Right forelimb (tissue), 1 donor: Measurements from ENCODE around the gene FAM241A.
"Not testable (repeated sequence)": the region's sequence is repeated elsewhere in the genome, so short reads cannot be mapped to it uniquely, and the experiment has no call there.

Experiments
- DNase-seq: peaks from one replicate; pipeline ENCODE4 v3.0.0-alpha.2; 2018

Gene FAM241A

DNA sequence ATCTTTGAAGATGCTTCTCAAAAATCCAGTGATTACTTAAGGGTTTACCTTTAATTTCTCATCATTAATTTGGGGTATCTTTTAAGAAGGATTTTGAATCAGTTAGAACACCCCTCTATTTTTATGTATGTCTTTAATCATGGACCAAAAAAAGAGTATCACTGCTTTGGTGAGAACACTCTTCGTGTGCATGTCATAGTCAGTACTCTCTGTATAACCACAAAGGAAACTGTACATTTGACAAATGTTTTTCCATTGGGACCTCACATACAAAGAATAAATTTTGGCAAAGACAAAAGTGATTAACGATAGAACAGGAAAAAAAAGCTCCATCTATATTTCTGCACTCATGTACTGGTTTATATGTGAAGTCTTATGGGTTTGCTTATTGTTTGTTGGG, 31.3 kb downstream of the FAM241A start:
- DNase-seq: no peak

DNA sequence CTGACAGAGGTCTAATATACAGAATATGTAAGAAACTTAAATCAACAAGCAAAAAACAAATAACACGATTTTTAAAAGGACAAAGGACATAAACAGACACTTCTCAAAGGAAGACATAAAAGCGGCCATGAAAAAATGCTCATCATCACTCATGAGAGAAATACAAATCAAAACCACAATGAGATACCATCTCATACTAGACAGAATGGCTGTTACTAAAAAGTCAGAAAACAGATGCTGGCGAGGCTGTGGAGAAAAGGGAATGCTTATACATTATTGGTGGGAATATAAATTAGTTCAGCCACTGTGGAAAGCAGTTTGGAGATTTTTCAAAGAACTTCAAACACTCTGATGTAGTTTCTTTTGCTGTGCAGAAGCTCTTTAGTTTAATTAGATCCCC, 33.5 kb downstream of the FAM241A start:
- not testable (repeated sequence) for DNase-seq

DNA sequence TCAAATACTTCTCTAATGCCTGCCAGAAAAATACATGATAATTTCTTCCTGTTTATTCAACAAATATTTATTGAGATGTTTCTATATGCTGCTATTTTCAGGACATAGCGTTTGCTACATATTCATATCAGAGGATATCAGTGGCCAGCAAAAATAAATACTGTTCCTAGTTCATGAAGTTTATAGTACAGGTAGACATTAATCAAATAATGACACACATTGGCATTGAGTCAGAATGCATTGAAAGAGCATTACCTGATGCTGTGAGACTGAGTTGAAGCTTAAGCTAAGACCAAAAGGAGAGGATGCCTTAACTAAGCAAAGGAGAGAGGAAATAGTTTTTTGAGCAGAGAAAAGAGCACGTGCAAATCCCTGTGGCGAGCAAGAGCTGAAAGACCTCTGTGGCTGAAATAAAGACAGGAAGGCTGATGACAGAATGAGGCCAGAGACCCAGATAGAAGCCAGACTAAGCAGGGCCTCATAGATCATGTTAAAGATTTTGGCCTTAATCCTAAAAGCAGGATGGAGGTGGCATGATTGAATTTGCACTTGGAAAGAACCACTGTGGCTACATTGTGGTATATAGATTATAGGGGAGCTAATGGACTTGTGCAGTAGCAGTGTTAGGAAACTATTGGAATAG, 36.2 kb downstream of the FAM241A start:
- DNase-seq: no peak

DNA sequence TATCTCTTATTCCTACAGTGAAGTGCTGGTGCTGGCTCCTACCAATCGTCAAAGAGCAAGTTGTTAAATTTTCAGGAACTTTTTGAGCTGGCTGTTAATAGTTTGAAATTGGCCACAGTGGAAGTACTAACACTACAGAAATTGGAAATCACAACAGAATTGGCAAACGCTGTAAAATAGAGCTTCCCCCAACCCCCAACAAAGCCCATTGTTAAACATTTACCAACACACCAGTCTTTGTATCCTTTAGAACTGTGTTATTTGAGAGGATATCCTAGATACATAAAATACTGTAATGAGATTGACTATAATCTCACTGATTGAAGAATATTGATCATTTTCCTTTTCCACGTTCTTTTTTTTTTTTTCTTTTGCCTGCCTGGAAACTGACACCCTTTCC, 37.4 kb downstream of the FAM241A start:
- DNase-seq: no peak

DNA sequence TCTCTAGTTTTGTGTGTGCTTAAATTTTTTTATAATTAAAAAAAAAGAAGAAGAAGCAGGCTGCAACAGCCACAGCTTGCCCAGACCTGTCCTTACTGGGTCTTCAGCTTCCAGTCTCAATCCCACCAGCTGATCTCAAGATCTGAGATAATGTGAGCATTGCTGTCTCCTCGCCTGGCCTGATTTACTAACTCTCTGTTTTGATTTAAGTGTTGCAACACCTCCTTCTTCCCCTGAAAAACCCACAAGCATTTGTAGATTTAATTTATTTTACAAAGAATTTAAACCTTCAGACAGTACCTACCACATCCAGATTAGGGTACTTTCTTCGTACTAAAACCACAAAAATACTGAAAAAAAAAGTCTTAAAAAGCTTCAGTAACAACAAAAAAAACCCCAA, 38.0 kb downstream of the FAM241A start:
- no peak for DNase-seq

DNA sequence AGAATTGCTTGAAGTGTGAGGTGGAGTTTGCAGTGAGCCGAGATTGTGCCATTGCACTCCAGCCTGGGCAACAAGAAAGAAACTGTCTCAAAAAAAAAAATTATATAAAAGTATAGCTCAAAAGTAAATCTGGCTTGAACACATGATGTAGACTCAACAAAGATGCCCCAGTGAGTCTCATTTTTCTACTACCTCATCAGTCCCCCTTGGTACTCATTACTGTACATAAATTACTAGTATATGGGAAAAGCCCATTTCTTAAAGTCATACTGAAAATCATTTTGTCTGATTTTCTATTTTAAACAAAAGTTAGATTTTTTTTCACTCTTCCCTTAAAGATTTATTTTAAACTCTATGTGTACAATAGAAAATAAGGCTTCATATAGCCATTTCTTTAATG, 39.2 kb downstream of the FAM241A start:
- no peak for DNase-seq

DNA sequence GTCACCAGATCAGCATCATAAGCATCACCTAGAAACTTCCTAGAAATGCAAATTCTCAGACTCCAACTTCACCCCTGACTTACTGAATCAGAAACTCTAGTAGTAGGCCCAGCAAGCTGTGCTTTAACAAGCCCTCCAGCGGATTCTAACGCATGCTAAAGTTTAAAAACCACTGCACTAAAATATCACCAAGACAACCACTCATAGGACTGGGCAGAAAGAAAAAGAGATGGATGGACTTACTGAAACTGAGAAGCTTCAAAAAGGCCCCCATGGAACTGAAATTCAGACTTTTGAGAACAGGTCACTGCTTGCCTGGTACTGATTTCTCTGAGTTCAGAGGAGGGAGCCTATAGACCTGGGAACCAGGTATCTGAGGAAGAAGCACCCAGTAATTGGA, 40.1 kb downstream of the FAM241A start:
- no peak for DNase-seq

DNA sequence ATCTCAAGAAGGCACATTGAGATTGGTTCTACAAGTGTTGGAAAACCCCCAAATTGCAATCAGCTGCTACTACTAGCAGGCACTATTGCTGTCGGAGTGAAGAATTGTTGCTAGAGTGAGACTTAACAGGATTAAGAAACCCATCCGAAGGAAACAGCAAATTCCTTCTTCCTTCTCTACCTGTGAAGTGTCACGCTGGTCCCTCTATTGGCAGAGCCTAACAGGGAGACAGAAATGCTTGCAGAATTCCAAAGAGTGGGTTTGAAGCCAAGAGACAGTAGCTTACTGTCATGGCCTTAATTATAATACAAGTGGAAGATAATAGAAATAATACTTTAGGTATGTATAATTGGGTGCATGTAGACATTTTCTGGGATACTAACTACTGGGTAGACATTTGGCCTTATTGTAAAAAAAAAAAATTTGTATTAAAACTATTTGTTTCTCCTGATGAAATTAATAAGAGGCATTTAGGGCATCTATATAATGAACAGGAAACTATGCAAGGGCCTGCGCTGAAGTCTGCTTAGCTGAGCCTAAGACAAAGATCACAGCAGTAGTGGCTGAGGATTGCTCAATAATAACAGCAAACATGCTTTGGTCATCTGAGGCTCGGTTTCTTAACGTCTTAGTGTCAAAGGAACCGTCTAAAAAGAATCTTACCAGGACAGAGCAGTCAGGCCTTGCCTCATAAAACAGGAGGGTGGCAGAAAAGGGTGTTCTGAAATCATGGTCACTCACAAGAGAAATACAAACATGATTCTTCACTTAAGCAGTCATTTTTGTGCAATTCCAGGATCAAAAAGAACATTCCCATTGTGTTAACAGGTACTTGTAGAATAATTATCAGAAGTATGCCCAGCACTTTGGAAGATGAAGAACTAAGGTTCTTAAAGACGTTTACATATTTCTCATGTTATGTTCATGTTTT, 40.8 kb downstream of the FAM241A start:
- no peak for DNase-seq

DNA sequence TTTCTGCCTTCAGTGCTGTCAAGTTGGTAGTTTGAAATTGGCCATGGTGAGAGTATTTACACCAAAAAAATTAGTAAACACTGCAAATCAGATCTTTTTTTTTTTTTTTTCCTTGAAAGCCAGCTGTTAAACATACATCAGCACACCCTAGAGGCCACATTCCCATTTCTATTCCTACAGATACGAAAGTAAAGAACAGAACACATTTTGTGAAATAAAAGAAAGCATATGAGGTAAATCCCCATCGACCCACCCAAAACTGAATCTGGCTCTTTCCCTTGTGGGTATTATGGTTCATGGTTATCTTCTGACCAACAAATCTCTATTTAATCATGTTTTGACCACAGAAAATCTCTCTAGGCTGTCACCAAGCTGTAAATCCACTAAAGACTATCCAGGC, 44.5 kb downstream of the FAM241A start:
- DNase-seq: no peak

DNA sequence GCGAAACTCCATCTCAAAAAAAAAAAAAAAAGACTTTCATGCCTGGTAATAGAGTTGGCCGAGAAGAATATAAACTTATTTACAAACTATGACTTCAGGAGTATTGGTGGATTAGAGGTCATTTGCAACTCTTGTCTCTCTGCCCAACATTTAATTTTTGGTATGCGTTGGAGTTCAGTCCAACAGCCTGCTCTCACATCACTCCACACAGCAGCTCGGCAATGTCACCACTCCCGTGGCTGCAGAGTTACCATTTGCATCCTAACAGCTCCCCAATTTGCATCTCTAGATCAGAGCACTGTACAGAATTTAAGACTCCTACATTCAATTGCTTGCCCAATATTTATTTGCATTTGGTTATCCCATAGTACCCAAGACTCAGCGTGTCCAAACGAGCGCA, 45.4 kb downstream of the FAM241A start:
- DNase-seq: no peak

DNA sequence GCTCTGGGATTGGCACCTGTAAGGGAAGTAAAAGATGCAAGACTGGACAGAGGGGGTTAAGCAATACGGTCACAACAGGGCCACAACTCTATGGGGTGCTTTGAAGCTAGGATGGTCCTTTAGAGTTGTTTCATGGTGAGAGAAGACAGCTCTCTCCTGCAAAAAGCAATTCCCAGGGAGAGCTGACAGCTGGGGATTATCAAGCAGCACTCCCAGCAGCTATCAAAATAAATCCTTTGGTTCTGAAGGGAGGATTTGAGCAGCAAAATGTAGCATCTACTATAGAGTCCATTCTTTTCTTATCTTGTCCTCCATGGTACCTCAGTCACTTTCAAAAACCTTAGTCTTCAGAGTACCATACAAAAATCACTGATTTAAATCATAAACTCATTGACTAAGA, 51.2 kb downstream of the FAM241A start:
- DNase-seq: no peak

DNA sequence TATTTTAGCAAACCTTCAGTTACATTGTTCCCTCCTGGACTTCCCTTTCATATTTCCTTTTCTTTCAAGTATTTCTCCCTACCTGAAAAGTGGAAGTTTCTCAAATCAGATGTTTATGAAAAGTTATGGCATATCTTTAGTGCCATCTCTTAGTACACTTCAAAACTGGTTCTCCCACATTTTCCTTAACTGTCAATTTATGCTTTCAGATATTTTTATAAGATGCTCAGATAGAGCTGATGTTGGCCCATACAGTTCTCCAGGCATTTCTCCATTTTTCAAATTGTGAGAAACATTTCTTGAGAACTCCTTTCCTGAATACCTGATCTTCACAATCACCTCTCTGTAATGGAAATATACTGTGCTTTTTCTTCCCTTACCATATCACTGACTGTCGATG, 53.8 kb downstream of the FAM241A start:
- no peak for DNase-seq

DNA sequence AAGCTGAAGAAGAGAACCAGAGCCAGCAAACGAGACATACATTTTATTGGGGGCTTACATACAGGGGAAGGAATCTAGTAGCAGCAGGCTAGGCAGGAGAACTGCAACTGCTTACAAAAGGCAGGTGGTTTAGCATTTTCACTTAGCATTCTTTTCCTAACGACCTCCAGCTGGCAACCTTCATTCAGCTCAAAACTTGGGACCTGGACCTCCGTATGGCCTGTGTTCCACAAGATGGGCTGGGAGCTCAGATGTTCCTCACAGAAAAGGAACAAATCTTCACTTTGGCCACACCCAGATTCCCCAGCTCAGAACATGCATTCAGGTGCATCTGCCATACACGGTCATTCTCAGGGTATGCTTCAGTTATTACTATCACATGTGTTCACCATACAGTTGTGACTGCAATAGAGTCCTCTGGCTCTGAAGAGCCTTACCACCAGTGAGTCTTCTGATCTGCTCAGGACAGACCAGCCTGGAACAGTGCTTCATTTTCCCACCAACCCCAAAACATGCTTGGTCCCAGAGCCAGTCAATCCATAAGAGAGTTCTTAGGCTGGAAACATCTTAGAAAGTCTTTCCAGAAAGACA, 56.8 kb downstream of the FAM241A start:
- DNase-seq: no peak

DNA sequence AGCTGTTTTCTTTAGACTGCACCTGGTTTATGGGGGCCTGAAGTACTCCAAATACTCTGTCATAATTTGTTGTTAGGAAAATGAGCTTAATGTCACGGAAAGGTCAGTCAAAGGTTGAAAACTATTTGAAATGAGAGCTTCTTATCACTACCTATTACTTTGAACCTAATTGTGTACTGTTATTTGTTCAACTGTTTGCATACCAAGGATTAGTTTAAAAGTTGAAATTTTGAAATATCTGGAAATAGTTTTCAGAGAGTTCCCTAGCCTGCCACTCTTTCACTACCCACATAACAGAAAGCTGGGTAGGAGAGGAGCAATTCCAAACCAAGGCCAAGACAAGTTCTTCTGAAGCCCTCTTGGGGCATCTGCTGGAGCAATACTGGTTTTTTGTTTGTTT, 58.3 kb downstream of the FAM241A start:
- DNase-seq: no peak

DNA sequence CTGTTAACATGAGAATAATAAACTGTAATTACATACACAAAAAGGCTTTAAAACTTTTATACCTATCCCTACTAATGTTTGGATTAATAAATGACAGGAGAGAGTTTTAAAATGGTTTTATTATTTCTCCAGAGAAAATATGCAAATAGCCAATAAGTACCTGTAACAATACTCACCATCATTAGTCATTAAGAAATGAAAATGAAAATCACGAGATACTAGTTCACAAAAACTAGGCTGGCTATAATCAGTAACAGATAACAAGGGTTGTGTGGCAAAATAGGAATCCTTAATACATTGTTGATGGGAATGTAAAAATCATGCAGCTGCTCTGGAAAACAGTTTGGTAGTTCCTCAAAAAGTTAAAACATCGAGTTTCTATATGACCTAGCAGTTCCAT, 61.2 kb downstream of the FAM241A start:
- no peak for DNase-seq

DNA sequence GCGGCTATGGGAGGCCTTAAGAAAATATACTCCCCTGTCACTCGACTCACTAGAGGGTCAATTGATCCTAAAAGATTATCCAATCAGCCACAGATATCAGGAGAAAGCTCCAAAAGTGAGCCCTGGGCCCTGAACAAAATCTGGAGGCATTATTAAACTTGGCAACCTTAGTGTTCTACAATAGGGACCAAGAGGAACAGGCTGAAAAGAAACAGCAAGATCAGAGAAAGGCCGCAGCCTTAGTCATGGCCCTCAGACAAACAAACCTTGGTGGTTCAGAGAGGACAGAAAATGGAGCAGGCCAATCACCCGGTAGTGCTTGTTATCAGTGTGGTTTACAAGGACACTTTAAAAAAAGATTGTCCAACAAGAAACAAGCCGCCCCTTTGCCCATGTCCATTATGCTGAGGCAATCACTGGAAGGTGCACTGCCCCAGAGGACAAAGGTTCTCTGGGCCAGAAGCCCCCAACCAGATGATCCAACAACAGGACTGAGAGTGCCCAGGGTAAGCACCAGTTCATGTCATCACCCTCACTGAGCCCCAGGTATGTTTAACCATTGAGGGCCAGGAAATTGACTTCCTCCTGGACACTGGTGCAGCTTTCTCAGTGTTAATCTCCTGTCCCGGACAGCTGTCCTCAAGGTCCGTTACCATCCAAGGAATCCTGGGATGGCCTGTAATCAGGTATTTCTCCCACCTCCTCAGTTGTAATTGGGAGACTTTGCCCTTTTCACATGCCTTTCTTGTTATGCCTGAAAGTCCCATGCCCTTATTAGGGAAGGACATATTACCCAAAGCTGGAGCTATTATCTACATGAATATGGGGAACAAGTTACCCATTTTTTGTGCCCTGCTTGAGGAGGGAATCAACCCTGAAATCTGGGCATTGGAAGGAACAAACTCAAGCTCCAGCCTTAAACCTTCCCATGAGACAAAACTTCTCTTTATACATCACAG, 63.2 kb downstream of the FAM241A start:
- not testable (repeated sequence) for DNase-seq

DNA sequence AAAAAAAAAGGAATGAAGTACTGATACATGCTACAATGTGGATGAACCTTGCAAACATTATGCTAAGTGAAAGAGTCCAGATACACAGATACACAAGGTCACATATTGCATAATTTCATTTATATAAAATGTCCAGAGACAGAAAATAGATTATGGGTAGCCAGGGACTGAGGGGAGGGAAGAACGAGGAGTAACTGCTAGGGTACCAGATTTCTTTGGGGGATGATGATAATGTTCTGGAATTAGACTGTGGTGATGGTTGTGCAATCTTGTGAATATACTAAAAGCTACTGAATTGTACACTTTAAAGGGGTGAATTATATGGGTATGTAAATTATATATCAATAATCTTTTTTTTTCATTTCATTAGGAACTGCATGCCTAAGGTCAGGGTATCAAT, 65.5 kb downstream of the FAM241A start:
- no peak for DNase-seq

DNA sequence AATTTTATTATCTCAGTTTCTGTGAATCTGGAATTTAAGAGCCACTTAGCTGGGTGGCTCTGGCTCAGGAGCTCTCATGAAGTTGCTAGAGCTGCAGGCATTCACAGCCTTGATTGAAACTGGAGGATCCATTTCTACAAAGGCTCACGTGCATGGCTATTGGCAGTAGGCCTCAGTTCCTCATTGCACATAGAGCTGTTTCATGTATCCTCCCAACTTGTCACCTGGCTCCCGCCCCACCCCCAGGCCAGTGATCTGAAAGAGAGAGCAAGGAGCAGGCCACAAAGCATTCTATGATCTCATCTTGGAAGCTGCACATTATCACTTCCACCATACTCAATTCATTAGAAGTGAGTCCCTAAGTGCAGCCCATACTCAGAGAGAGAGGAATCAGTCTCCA, 67.8 kb downstream of the FAM241A start:
- DNase-seq: no peak

DNA sequence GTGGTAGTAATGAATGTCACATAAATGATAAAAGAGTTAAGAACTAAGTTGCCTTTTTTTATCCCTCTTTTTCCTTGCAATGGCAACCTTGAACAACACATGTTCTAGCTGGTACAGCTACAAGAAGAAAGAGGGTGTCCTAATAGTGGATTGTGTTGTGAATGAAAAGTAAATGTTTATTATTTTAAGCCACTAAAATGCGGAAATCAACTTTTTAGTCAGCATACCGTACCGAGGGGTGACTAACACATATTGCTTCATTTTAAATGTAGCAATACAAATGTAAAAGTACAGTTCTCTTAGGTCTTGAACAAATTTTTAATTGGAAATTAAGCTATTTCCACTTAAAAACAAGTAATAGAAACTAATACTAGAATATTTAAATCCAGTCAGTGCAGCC, 68.6 kb downstream of the FAM241A start:
- DNase-seq: no peak

DNA sequence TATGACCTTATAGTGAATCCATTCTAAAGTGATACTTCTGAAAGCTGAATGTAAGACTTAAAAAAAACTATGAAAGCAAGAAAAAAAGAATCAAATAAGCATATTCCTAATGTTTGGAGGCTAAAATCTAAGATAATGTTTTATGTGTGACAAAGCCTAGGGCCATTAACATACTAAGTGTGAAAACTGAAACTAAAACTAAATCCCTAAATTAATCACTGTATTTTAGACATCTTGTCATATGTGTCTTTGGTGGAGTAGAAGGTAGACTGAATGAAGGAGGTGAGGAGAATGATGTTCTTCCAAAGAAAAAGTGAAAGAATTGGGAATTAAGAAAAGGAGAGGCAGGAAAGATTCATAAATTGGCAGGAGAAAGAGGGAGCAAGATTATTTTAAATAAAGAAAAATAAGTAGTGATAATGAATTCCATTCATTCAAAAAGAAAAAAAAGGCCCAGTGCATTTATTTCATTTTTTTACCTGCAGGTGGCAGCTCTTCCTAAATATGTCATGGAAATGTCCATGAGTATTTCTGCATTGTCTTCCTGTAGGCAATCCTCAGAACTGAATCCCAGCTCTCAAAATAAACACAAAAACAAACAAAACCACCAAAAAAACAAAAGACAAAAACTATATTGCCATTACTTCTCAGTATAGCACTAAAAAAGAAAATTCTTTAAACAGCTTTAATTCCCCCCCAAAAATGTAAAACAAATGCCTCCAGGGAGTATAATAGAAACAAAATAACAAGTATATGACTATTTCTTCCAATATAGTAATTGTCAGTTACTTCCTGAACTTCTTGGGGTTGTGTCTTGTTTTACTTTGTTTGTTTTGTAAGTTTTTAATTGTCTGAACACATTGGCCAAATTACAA, 69.4 kb downstream of the FAM241A start:
- no peak for DNase-seq

DNA sequence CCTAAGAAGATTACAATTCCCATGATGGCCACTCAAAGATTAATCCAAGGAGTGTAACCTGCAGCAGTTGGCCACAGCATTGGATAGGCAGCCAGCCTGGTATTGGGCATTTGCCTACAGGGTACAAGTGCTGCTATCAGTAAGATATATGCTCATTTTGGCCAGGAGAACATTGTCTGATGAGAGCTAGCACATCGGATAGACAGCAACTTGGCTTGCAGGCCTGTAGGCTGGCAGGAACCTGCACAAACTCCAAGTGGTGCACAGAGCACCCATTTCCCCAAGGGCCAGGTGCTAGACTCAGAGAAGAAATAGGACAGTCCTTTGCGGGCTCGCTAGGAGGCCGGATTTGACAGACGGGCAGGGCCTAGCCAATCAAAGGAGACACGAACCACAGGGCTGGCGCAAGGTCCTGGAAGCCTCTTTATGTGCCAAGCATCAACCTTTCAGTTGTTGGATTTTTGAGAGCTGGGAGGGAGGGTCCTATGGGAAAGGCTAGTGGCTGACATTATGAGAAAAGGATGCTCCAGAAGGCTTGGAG, 74.6 kb downstream of the FAM241A start:
- DNase-seq: no peak
